Fibroblast of peridontal ligament (primary cell): ENCODE results near the gene FUT7.

Experiments
- DNase-seq: peaks from one replicate; pipeline ENCODE4 v3.0.0-alpha.2; 2010; ENCODE audit errors: extremely low read depth

The FUT7 gene

DNA sequence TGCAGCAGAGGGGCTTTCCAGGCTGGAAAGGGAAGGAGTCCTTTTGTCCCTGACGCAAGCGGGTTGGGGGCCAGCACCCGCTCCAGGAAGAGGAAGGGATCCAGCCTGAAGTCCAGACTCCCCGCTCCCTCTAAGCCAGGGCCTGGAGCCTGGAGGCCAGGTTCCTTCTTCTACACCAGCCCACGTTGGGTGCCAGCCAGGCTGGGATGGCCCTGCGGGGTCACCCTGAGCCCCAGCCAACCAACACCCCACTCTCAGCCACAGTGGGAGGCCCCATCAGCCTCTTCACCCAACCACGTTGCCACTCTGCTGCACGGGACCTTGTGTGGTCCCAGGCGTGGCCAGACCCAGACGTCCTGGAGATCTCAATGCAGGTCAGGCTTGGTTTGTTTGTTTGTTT is 970 bp upstream of the FUT7 start:
- DNase-seq = no peak

GRCh38 chr9:137030538-137031527 is 1.1 kb downstream of the FUT7 start:
- DNase-seq = no peak

GRCh38 chr9:137030006-137030405 is 1.9 kb downstream of the FUT7 start:
- no peak for DNase-seq

GRCh38 chr9:137029058-137029936 is 2.6 kb downstream of the FUT7 start:
- peak; percentile 35 for DNase-seq

- DNase-seq = peak; percentile 6
These were observed 3.4 kb downstream of the FUT7 start for GRCh38 chr9:137028263-137029057.

- DNase-seq = no peak
These were observed 4.3 kb downstream of the FUT7 start, which contains the start of gene ABCA2 for GRCh38 chr9:137027369-137028262. TSS of gene ABCA2 (minus strand) at chr9:137028237. CDS start at chr9:137028140, 97 bp downstream.

DNA sequence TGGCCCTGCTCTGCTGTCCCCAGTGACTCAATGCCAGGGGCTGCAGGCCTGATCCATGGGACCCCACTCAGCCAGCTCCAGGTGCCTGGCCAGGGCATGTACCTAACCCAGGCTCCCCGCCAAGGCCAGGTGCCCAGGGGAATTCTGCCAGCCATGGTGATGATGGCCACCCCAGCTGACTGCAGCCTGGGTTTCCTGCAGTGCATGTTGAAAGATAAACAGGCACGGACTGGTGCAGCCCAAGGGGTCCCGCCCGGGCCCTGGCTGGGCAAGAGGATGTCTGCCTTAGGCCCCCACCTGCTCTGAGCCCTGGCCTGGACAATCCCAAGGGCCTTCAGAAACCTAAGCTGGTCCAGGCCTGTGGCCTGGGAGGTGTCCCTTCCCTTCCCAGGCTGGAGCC is 5.1 kb downstream of the FUT7 start:
- no peak for DNase-seq

- no peak for DNase-seq
These were observed 5.5 kb downstream of the FUT7 start for GRCh38 chr9:137026384-137026783.

DNA sequence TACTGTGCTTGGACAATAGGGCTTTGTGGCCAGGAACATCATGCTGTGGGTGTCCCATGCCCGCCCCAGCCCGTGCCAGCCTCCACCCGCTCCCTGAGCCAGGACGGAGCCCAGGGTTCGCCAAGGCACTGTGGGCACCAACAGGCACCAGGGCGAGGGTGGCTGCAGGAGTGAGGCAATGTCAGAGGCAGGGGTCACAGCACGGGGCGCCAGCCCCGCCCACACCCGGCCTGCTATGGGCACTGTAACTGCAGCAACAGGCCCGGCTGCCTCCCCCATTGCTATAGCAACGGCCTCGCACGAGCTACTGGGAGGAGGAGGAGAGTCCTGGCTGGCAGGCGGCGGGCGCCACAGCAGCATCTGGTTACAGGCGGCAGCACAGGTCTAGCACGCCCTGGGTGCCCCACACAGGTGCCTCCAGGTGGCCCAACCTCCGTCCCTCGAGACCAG is 6.3 kb downstream of the FUT7 start:
- no peak for DNase-seq

DNA sequence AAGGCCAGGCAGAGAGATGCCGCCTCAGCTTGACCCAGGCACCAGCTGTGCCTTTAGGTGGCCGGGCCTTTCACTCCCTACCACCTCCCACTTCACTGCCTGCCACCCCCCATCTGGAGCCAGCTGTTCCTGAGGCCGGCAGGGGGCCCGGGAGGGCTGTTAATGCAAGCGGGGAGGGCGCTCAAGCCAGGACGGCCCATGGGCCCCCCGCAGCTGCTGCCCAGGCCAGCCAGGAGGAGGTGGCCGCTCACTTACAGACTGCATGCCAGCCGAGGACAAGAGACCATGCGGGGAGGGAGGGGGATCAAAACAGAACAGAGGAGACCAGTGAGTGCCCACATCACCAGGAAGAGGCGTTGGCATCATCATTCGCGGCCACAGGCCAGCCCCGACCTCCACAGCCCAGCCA is 8.3 kb downstream of the FUT7 start:
- DNase-seq = no peak

GRCh38 chr9:137023157-137023556 is 8.7 kb downstream of the FUT7 start:
- no peak for DNase-seq

GRCh38 chr9:137022662-137023008 is 9.3 kb downstream of the FUT7 start:
- DNase-seq = no peak

- DNase-seq = no peak
These were observed 9.8 kb downstream of the FUT7 start for GRCh38 chr9:137021979-137022661.

DNA sequence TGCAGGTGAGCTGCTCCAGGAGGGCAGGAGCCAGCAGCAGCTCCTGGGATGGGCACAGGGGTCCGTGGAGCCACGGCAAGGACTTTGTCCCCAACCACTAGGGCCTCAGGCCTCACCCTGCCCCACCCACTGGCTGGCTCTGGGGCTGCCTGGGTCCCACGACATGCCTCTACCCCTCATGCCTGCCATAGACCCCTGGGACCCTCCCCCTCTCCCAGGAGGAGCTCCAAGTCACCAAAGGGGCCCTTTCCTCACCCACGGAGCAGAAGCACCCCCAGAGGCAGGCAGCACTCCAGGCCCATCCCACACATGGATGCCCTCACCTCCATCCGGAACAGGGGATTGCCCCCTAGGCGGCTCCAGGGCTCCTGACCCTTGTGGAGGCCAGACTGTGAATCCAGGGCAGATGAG is 10.3 kb downstream of the FUT7 start:
- DNase-seq = no peak

GRCh38 chr9:137020771-137021567 is 10.9 kb downstream of the FUT7 start:
- DNase-seq = no peak

GRCh38 chr9:137019891-137020683 is 11.8 kb downstream of the FUT7 start:
- DNase-seq = no peak

GRCh38 chr9:137018761-137019559 is 12.9 kb downstream of the FUT7 start:
- no peak for DNase-seq
